ENCODE data around the gene PAM. TPM values are rescaled to one million over a fixed set of nuclear protein-coding genes. Genes with fewer than 3 reads are reported as not detected.

The PAM gene
- total RNA-seq, 1 experiment from 2014 or later = 257 TPM

- TF ChIP-seq POLR2AphosphoS5 (IDR thresholded peaks at IDR 0.05; ENCODE audit: low read depth, low read length) (no peak), ELF1 (IDR thresholded peaks at IDR 0.05; ENCODE audit: borderline replicate concordance, low read depth) (no peak), YY1 (IDR thresholded peaks at IDR 0.05; ENCODE audit: extremely low read depth, insufficient replicate concordance, low read depth, low read length) (no peak), ATF3 (IDR thresholded peaks at IDR 0.05) (no peak), MAX (IDR thresholded peaks at IDR 0.05) (no peak), EGR1 (IDR thresholded peaks at IDR 0.05; ENCODE audit: low read depth) (no peak), SP1 (IDR thresholded peaks at IDR 0.05; ENCODE audit: low read depth) (no peak), ZFX (IDR thresholded peaks at IDR 0.05) (no peak), ZNF274 (IDR thresholded peaks at IDR 0.05; ENCODE audit: low read depth, low read length) (no peak)
Observed at GRCh38 chr5:102946414-102946813, 191.3 kb downstream of the PAM start (continued).

- no TSS peak for BruUV-seq (replicated peaks)
- RAD21 ChIA-PET (ENCODE audit: low non-redundant PET in 1 of 2, low total read pairs in 2 of 2, uncharacterized antibody in 2 of 2, unreplicated experiment in 2 of 2) = no interaction called here
- no peak for ATAC-seq
Observed at GRCh38 chr5:102946971-102947370, 191.9 kb downstream of the PAM start.

More at GRCh38 chr5:102946971-102947370, 191.9 kb downstream of the PAM start:
- no peaks in the 10 kb centered on the region for H3K9me3 ChIP-seq (ENCODE audit: control insufficient read depth in 1 of 2, insufficient read depth in 1 of 2, low read depth in 1 of 2, low read length in 2 of 2)
- H3K9me2 ChIP-seq (ENCODE audit: insufficient read depth) = no peaks in the 10 kb centered on the region
- H3K36me3 ChIP-seq (ENCODE audit: control insufficient read depth in 1 of 2, insufficient read depth in 2 of 2, low read length in 2 of 2) = peaks cover 11 to 13% of the 10 kb centered on the region in 2 experiments; a peak in 3 of 4 replicates
- no peak overlapping the region for H2AFZ ChIP-seq (ENCODE audit: low read depth, low read length, poor library complexity, severe bottlenecking)
- TF ChIP-seq TCF7L2 (IDR thresholded peaks at IDR 0.05; ENCODE audit: borderline replicate concordance, extremely low read depth, insufficient read depth, insufficient read length) (no peak), POLR2A (IDR thresholded peaks at IDR 0.05; ENCODE audit: borderline replicate concordance, extremely low read depth, insufficient read depth, insufficient read length) (no peak)
- H3K27me3 ChIP-seq (ENCODE audit: insufficient read depth, low read length) = no peaks in the 10 kb centered on the region
- H3K27ac ChIP-seq (ENCODE audit: low read depth, low read length) = no peak overlapping the region
- H3K4me3 ChIP-seq (replicated peaks in 1 of 2; ENCODE audit: low read depth in 1 of 2, low read length in 2 of 2) = no peak overlapping the region
- ChIA-PET POLR2A (no interaction called here), CTCF (no interaction called here)
- H4K20me1 ChIP-seq (ENCODE audit: insufficient read depth) = no peaks in the 10 kb centered on the region
- H3K4me1 ChIP-seq (ENCODE audit: control insufficient read depth in 1 of 2, insufficient read depth in 2 of 2, low read length in 2 of 2) = no peaks in the 10 kb centered on the region
- no peaks in the 10 kb centered on the region for H3K79me2 ChIP-seq (ENCODE audit: insufficient read depth, low read length)
- no peak for DNase-seq (ENCODE audit: low read depth, low spot score)
- no peak overlapping the region for H3K4me2 ChIP-seq (ENCODE audit: low read length)
- intact Hi-C loops (cut with micrococcal nuclease) = no loop called here
- no peak overlapping the region for H3K9ac ChIP-seq (ENCODE audit: low read length)
